Effector memory CD4-positive, alpha-beta T cell (primary cell): ENCODE data around the gene GM2A.

ENCODE experiments used
- DNase-seq, 3 donors: peaks; one replicate each; pipeline ENCODE4 v3.0.0-alpha.2; 2020
- H3K27ac ChIP-seq: 2 replicates; pipeline ENCODE4 v1.7.0; 2013; ENCODE audit warnings: mild to moderate bottlenecking, low read length, moderate library complexity; ENCODE audit not compliant: insufficient read depth, poor library complexity, severe bottlenecking
- H3K27me3 ChIP-seq: replicated peaks from 2 replicates; pipeline ENCODE4 v1.7.0; 2013; ENCODE audit warnings: mild to moderate bottlenecking, low read length; ENCODE audit not compliant: insufficient read depth, control insufficient read depth, poor library complexity, severe bottlenecking
- H3K36me3 ChIP-seq: 2 replicates; pipeline ENCODE4 v1.7.0; 2013; ENCODE audit warnings: mild to moderate bottlenecking, low read length, moderate library complexity; ENCODE audit not compliant: control insufficient read depth, insufficient read depth
- H3K4me1 ChIP-seq: 2 replicates; pipeline ENCODE4 v1.7.0; 2013; ENCODE audit warnings: low read length, mild to moderate bottlenecking; ENCODE audit not compliant: control insufficient read depth, insufficient read depth, poor library complexity, severe bottlenecking
- H3K4me3 ChIP-seq: 2 replicates; pipeline ENCODE4 v1.7.0; 2013; ENCODE audit warnings: low read length, low read depth, mild to moderate bottlenecking; ENCODE audit not compliant: insufficient read depth, poor library complexity, severe bottlenecking
- H3K9me3 ChIP-seq: 2 replicates; pipeline ENCODE4 v1.7.0; 2013; ENCODE audit warnings: mild to moderate bottlenecking, low read length, moderate library complexity; ENCODE audit not compliant: control insufficient read depth

The GM2A gene

GRCh38 chr5:151281001-151281639, 28.1 kb downstream of the GM2A start:
- Histone ChIP-seq H3K27me3 (no peaks in the 10 kb centered on the region), H3K4me3 (no peak overlapping the region), H3K4me1 (no peaks in the 10 kb centered on the region), H3K27ac (no peak overlapping the region), H3K9me3 (no peaks in the 10 kb centered on the region), H3K36me3 (no peaks in the 10 kb centered on the region)
- DNase-seq = no peak

- no peak overlapping the region for H3K4me3 ChIP-seq
- no peaks in the 10 kb centered on the region for H3K9me3 ChIP-seq
- no peak for DNase-seq
- no peaks in the 10 kb centered on the region for H3K27me3 ChIP-seq
- H3K27ac ChIP-seq = no peak overlapping the region
- no peaks in the 10 kb centered on the region for H3K4me1 ChIP-seq
- H3K36me3 ChIP-seq = no peaks in the 10 kb centered on the region
These were observed 30.3 kb downstream of the GM2A start for GRCh38 chr5:151283120-151283825.

GRCh38 chr5:151284392-151284967, 31.5 kb downstream of the GM2A start:
- H3K9me3 ChIP-seq = no peaks in the 10 kb centered on the region
- no peak for DNase-seq
- no peak overlapping the region for H3K4me3 ChIP-seq
- no peaks in the 10 kb centered on the region for H3K27me3 ChIP-seq
- no peak overlapping the region for H3K27ac ChIP-seq
- H3K36me3 ChIP-seq = no peaks in the 10 kb centered on the region
- H3K4me1 ChIP-seq = no peaks in the 10 kb centered on the region

GRCh38 chr5:151285683-151286082, 32.7 kb downstream of the GM2A start:
- Histone ChIP-seq H3K27ac (no peak overlapping the region), H3K4me3 (no peak overlapping the region)
- no peak for DNase-seq

GRCh38 chr5:151286246-151286645, 33.3 kb downstream of the GM2A start:
- H3K36me3 ChIP-seq = no peaks in the 10 kb centered on the region
- H3K27me3 ChIP-seq = no peaks in the 10 kb centered on the region
- no peak overlapping the region for H3K4me3 ChIP-seq
- H3K4me1 ChIP-seq = no peaks in the 10 kb centered on the region
- H3K27ac ChIP-seq = no peak overlapping the region
- H3K9me3 ChIP-seq = no peaks in the 10 kb centered on the region
- DNase-seq = no peak

More at GRCh38 chr5:151285683-151286082, 32.7 kb downstream of the GM2A start:
- no peaks in the 10 kb centered on the region for H3K9me3 ChIP-seq
- H3K4me1 ChIP-seq = no peaks in the 10 kb centered on the region
- no peaks in the 10 kb centered on the region for H3K27me3 ChIP-seq
- no peaks in the 10 kb centered on the region for H3K36me3 ChIP-seq

GRCh38 chr5:151288180-151288579, 35.2 kb downstream of the GM2A start:
- Histone ChIP-seq H3K9me3 (no peaks in the 10 kb centered on the region), H3K4me3 (no peak overlapping the region), H3K36me3 (no peaks in the 10 kb centered on the region), H3K27ac (no peak overlapping the region), H3K27me3 (no peaks in the 10 kb centered on the region), H3K4me1 (no peaks in the 10 kb centered on the region)
- DNase-seq = no peak

GRCh38 chr5:151293624-151294023, 40.6 kb downstream of the GM2A start:
- Histone ChIP-seq H3K27ac (no peak overlapping the region), H3K9me3 (no peaks in the 10 kb centered on the region), H3K4me1 (no peaks in the 10 kb centered on the region), H3K4me3 (no peak overlapping the region), H3K36me3 (no peaks in the 10 kb centered on the region), H3K27me3 (peaks cover 3% of the 10 kb centered on the region)
- no peak for DNase-seq

- Histone ChIP-seq H3K27ac (no peak overlapping the region), H3K36me3 (no peaks in the 10 kb centered on the region), H3K4me3 (no peak overlapping the region), H3K4me1 (no peaks in the 10 kb centered on the region), H3K9me3 (no peaks in the 10 kb centered on the region), H3K27me3 (peaks cover 3% of the 10 kb centered on the region)
- no peak for DNase-seq
These were observed 42.2 kb downstream of the GM2A start for GRCh38 chr5:151295138-151295537.

- Histone ChIP-seq H3K9me3 (no peaks in the 10 kb centered on the region), H3K4me3 (no peak overlapping the region), H3K36me3 (no peaks in the 10 kb centered on the region), H3K27me3 (peaks cover 3% of the 10 kb centered on the region), H3K27ac (no peak overlapping the region), H3K4me1 (no peaks in the 10 kb centered on the region)
- DNase-seq = no peak
These were observed 42.9 kb downstream of the GM2A start for GRCh38 chr5:151295791-151296477.

- DNase-seq = no peak
- Histone ChIP-seq H3K27me3 (peaks cover 3% of the 10 kb centered on the region), H3K9me3 (no peaks in the 10 kb centered on the region), H3K4me1 (no peaks in the 10 kb centered on the region), H3K36me3 (no peaks in the 10 kb centered on the region), H3K27ac (no peak overlapping the region), H3K4me3 (no peak overlapping the region)
These were observed 43.5 kb downstream of the GM2A start for GRCh38 chr5:151296478-151296830.
